Stimulated activated CD4-positive, alpha-beta T cell treated with anti-CD3 and anti-CD28 coated beads, Interleukin-4, amount 100 ng/mL, for 4 hours (primary cell): ENCODE data around the gene RPL10L.

Experiments used
- DNase-seq, 2 experiments: peaks; one replicate each; pipeline ENCODE4 v3.0.0-alpha.2; 2020

Gene RPL10L

DNA sequence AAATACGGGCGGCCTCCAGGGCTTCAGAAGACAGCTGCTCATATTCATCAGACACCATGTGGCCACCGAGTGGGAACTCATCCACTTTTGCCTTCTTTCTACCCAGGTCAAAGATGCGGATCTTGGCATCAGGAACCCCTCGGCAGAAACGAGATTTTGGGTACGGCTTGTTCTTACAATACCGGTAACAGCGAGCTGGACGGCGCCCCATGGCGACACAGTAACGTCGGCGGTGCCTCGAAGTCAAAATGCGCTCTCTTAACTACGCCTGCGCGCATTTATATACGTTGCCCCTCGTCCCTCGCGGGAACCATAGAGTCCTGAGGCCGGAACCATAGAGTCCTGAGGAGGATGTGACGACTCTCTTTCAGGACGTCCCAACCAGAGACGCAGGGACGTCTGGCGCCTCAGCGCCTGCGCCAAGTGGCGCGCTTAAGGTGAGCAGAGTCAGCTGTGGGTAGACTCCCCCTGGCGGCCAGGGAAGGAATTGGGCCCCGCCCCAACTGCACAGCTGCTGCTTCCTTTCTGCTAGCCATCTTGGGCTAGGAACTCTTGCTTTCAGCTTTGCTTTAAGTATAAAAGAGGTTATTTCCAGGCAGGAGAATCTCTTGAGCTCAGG is at the start of gene RPL10L:
Gene RPL10L (minus strand): TSS at position 256 of the 619 bp plus-strand sequence. CDS start 45 bp downstream, at position 211.
- no peak for DNase-seq

DNA sequence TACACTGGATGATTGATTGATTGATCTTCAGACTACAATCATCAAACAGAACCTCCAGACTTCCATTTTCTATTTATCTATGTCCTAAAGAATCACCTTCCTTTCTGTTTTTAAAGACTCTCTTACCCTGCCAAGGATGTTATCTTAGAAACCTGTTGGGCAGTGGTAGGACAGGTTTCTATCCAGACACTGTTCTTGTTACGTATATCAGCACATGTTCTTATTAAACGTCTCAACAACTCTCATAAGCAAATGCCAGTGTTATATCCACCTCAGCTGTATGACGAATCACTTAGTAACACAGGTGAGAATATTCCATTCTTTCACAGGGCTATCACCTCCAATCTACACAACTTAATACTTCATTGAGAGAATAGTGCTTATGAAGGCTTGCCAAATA is 40.2 kb upstream of the RPL10L start:
- DNase-seq = no peak

DNA sequence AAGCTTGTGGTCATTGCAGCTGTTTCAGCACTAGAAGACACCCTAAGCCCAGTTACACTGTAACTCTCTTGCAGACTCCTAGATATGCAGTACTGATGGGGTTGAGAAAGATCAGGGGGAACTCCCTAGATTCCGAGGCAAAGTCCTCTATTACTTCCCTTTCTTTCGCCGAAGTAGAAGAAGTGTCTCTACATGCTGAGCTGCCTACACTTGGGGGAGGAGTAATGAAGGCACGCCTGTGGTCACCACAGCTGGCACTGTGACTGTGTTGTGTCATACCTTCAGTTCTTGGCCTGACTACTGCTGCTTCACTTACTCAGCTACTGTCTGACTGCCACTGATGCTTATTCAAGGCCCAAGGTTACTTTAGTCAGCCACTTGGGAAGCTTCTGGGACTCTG is 35.1 kb upstream of the RPL10L start:
- DNase-seq = no peak

- DNase-seq = no peak
These were observed 20.5 kb upstream of the RPL10L start for GRCh38 chr14:46672128-46672527.

- no peak for DNase-seq
These were observed 11.8 kb upstream of the RPL10L start for GRCh38 chr14:46663382-46663781.

DNA sequence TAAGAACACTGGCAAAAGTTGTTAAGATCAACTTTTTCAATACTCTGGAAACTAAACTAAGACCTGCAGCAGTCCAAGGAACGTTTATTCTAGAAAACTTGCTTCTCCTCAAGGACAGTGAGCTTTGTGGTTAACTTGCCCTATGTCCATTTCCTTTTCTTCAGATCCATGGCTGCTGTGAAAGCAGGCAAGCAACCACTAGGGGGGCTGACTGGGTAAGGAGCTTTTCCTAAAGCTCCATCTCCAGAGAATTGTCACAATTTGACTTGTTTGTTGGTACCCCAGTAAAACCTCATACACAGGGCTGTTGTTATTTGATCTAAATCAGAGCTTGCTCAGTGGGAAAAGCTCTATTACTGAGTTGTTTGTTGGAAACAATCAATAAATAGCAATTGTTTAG is 10.1 kb upstream of the RPL10L start:
- no peak for DNase-seq

DNA sequence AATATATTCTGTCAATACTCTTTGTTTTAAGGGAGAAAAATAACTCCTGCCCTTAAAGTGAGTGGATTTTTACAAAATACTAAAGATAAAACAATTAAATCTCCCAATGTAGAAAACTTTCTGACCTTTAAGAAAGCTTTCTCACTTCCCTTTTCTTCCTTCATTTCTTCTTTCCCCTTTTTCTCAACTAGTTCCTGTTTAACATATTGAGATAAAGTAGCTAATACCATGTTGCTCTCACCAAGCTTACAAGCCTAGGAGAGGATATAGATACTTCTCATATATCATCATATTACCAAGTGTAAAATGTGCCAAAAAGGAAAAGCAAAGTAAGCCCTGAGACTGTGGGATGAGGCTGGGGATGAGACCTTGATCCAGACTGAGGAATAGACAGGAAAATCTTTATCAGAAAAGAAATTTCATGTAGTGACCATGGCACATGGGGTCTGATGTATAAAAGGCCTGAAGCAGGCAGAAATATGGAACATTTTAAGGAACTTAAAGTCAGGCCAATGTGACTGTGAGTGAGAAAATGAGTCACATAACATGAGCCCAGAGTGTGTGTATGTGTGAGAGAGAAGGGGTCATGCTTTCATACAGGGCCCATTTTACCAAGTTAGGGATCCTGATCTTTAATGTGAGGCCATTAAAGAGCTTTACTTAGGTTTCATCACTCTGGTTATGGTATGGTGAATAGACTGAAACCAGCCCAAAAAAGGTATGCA is 1.6 kb upstream of the RPL10L start:
- no peak for DNase-seq

DNA sequence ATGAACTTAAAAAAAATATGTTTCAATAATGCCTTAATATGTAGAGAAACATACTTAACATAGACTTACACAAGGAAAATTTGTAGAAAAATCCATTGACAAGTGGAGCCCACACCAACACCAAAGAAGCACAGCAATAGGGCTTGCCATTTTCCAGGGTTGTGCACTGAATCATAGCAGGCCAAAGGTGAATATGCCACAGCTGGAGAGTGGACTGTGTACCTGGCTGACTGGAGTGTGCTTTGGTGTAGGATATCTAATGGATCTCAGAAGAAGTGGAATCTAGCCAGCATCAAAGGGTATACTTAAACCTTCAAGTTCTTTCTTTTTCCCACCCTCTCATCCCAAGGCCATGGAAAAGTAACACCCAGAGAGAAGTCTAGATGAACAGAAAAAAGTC is 4.8 kb downstream of the RPL10L start:
- no peak for DNase-seq

DNA sequence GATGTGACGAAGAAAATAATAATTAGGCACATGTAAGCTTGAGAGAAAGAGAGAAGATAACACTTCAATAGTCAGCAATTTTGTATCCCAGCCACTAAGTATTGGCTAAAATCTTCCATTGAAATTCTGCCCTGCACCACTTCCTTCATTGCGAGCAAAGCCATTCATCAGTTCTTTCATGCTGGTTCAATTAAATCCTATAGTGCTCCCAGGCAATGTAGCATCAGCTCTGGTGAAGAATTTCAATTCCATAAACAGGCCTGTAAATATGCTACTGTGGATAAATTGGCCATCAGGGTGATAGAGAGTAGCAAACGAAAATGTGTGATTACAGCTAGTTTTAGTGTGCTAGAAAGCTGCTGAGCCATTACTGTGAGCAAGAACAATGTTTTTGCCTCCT is 24.7 kb downstream of the RPL10L start:
- no peak for DNase-seq
